SU-DHL-6 (cell line): Measurements from ENCODE around the gene RIMS4.

Experiments used
- H2AFZ ChIP-seq: fragments of 200-600 bp; sonication (generic); 2 replicates; pipeline ENCODE4 v1.6.1; 2014; ENCODE audit warnings: low read depth, mild to moderate bottlenecking, moderate library complexity, mixed read lengths, antibody characterized with exemption, low read length; ENCODE audit not compliant: severe bottlenecking
- H3F3A ChIP-seq: fragments of 200-600 bp; shearing (Covaris generic); 2 replicates; pipeline ENCODE4 v1.6.0; 2016; ENCODE audit warnings: antibody characterized with exemption, mild to moderate bottlenecking; ENCODE audit not compliant: insufficient read depth
- H3K27ac ChIP-seq: fragments of 200-600 bp; sonication (generic); 2 replicates; pipeline ENCODE4 v1.5.1; 2016; ENCODE audit warnings: low read depth, mild to moderate bottlenecking, low read length, moderate library complexity, mixed read lengths
- H3K27me3 ChIP-seq: fragments of 200-600 bp; sonication (generic), shearing (Covaris generic); 2 replicates; pipeline ENCODE4 v1.6.0; 2014; ENCODE audit warnings: mild to moderate bottlenecking, low read length
- H3K36me3 ChIP-seq: fragments of 200-600 bp; sonication (generic); 2 replicates; pipeline ENCODE4 v1.6.1; 2014; ENCODE audit warnings: mild to moderate bottlenecking, low read length, mixed read lengths
- H3K4me2 ChIP-seq: fragments of 300-600, 200-600 bp; shearing (Covaris generic), sonication (generic); 2 replicates; pipeline ENCODE4 v1.6.0; 2014; ENCODE audit warnings: low read length, low read depth, mild to moderate bottlenecking; ENCODE audit not compliant: poor library complexity, severe bottlenecking
- H3K4me3 ChIP-seq: fragments of 200-600 bp; sonication (generic); 2 replicates; pipeline ENCODE4 v1.5.1; 2014; ENCODE audit warnings: antibody characterized with exemption, low read length, mild to moderate bottlenecking, mixed read lengths; ENCODE audit not compliant: insufficient read depth, poor library complexity, severe bottlenecking
- H3K79me2 ChIP-seq: fragments of 200-600 bp; sonication (generic); 2 replicates; pipeline ENCODE4 v1.6.1; 2014; ENCODE audit warnings: mild to moderate bottlenecking, low read length, moderate library complexity; ENCODE audit not compliant: insufficient read depth
- H3K9ac ChIP-seq: fragments of 200-600 bp; sonication (generic); 2 replicates; pipeline ENCODE4 v1.7.0; 2014; ENCODE audit warnings: mild to moderate bottlenecking, low read length
- H3K9me2 ChIP-seq: fragments of 200-600 bp; sonication (generic); replicated peaks from 2 replicates; pipeline ENCODE4 v1.6.1; 2014; ENCODE audit warnings: low read length; ENCODE audit not compliant: insufficient read depth
- H3K9me3 ChIP-seq: fragments of 200-600 bp; sonication (generic); 2 replicates; pipeline ENCODE4 v1.6.1; 2014; ENCODE audit warnings: low read length, mixed read lengths; ENCODE audit not compliant: insufficient read depth
- H4K20me1 ChIP-seq: fragments of 200-600 bp; sonication (generic); 2 replicates; pipeline ENCODE4 v1.6.1; 2014; ENCODE audit warnings: low read depth, mild to moderate bottlenecking, antibody characterized with exemption, low read length, moderate library complexity, mixed read lengths
- CTCF ChIP-seq: fragments of 200-600 bp; sonication (generic); IDR thresholded peaks from one replicate; pipeline ENCODE4 v1.5.1; 2017; ENCODE audit warnings: antibody characterized with exemption, mild to moderate bottlenecking, low read length, moderate library complexity; ENCODE audit not compliant: insufficient read depth, poor library complexity, severe bottlenecking
- EZH2phosphoT487 ChIP-seq: fragments of 200-600 bp; sonication (generic), shearing (Covaris generic); conservative IDR thresholded peaks from 2 replicates; pipeline ENCODE4 v1.6.1; 2018; ENCODE audit warnings: mild to moderate bottlenecking, antibody characterized with exemption, low read length, moderate library complexity, mixed read lengths

Gene RIMS4

GRCh38 chr20:44835661-44836221 lies 25.4 kb upstream of the RIMS4 start:
- Histone ChIP-seq H3K4me3 (no peak overlapping the region), H3F3A (no peaks in the 10 kb centered on the region), H4K20me1 (no peaks in the 10 kb centered on the region), H3K9ac (no peak overlapping the region), H3K27me3 (no peaks in the 10 kb centered on the region), H3K9me2 (no peaks in the 10 kb centered on the region), H3K27ac (no peak overlapping the region), H2AFZ (no peak overlapping the region), H3K4me2 (no peak overlapping the region), H3K79me2 (no peaks in the 10 kb centered on the region), H3K36me3 (no peaks in the 10 kb centered on the region), H3K9me3 (no peaks in the 10 kb centered on the region)
- TF ChIP-seq CTCF = no peak
- TF ChIP-seq EZH2phosphoT487 = no peak

DNA sequence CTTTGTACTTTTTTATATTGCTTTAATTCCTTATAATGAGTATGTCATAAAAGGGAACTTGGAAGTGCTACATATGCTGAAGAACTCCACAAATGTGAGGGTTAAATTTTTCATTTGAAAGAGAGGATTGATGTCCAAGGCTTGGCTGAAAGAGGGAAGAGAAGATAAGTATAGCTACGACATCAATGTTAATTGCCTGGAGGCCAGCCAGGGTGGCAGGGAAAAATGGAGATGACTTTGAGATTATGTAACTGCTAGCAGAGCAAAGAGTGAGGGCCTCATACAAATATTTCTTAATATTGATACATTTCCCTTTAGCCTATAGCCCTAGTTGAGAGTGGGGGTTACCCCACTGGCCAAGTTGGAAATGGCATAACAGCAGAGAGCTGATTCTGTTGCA lies 24.8 kb upstream of the RIMS4 start:
- no peak overlapping the region for H3K9ac ChIP-seq
- no peak overlapping the region for H3K4me3 ChIP-seq
- no peaks in the 10 kb centered on the region for H4K20me1 ChIP-seq
- no peak overlapping the region for H3K27ac ChIP-seq
- no peaks in the 10 kb centered on the region for H3K9me3 ChIP-seq
- no peaks in the 10 kb centered on the region for H3K27me3 ChIP-seq
- no peak for TF ChIP-seq EZH2phosphoT487
- no peak for TF ChIP-seq CTCF
- H3K79me2 ChIP-seq = no peaks in the 10 kb centered on the region
- no peak overlapping the region for H3K4me2 ChIP-seq
- no peaks in the 10 kb centered on the region for H3K36me3 ChIP-seq
- H2AFZ ChIP-seq = no peak overlapping the region
- H3F3A ChIP-seq = no peaks in the 10 kb centered on the region
- H3K9me2 ChIP-seq = no peaks in the 10 kb centered on the region

- H3K36me3 ChIP-seq = no peaks in the 10 kb centered on the region
- no peaks in the 10 kb centered on the region for H3K27me3 ChIP-seq
- H3K4me2 ChIP-seq = no peak overlapping the region
- no peaks in the 10 kb centered on the region for H4K20me1 ChIP-seq
- TF ChIP-seq EZH2phosphoT487 (no peak), CTCF (no peak)
- H3K9me3 ChIP-seq = no peaks in the 10 kb centered on the region
- H3K27ac ChIP-seq = no peak overlapping the region
- H3K4me3 ChIP-seq = no peak overlapping the region
- H3K79me2 ChIP-seq = no peaks in the 10 kb centered on the region
- no peak overlapping the region for H3K9ac ChIP-seq
- no peaks in the 10 kb centered on the region for H3K9me2 ChIP-seq
- no peak overlapping the region for H2AFZ ChIP-seq
- no peaks in the 10 kb centered on the region for H3F3A ChIP-seq
These were observed 24.3 kb upstream of the RIMS4 start for GRCh38 chr20:44834693-44835092.
